ENCODE results near the gene MAP2K5.

Gene MAP2K5

GRCh38 chr15:67592245-67592644 lies 49.7 kb downstream of the MAP2K5 start:
- Histone ChIP-seq H4K91ac (ENCODE audit: low read depth, low read length, poor library complexity) (no peak overlapping the region), H2BK15ac (ENCODE audit: low read length) (no peak overlapping the region), H4K8ac (ENCODE audit: low read depth, low read length) (no peak overlapping the region), H3K79me1 (ENCODE audit: low read depth, low read length) (no peaks in the 10 kb centered on the region), H2AK5ac (ENCODE audit: low read depth, low read length) (no peak overlapping the region), H3K14ac (ENCODE audit: low read length) (no peak overlapping the region), H2AFZ (ENCODE audit: low read length) (no peak overlapping the region), H3K9ac (ENCODE audit: low read depth, low read length, poor library complexity) (no peak overlapping the region), H3K36me3 (replicated peaks in 1 of 2; ENCODE audit: control insufficient read depth in 2 of 2, insufficient read depth in 2 of 2, low read length in 2 of 2) (peaks cover 1 to 22% of the 10 kb centered on the region in 2 donors), H3K4me1 (ENCODE audit: control insufficient read depth in 2 of 2, insufficient read depth in 1 of 2, low read depth in 1 of 2, low read length in 2 of 2) (peaks cover 2 to 15% of the 10 kb centered on the region in 2 donors), H2BK120ac (ENCODE audit: low read depth, low read length) (no peak overlapping the region), H3K4ac (ENCODE audit: low read length) (no peak overlapping the region), H3K4me3 (ENCODE audit: low read length in 2 of 2) (no peak overlapping the region), H3K4me2 (ENCODE audit: insufficient read depth, low read length, poor library complexity, severe bottlenecking) (no peak overlapping the region), H2BK12ac (ENCODE audit: low read length) (no peak overlapping the region), H3K27me3 (ENCODE audit: control insufficient read depth in 3 of 3, insufficient read depth in 3 of 3, low read depth in 1 of 3, low read length in 3 of 3) (no peaks in the 10 kb centered on the region), H3K9me3 (replicated peaks in 1 of 2; ENCODE audit: control insufficient read depth in 2 of 2, insufficient read depth in 1 of 2, low read depth in 1 of 2, low read length in 2 of 2) (no peaks in the 10 kb centered on the region), H3K18ac (ENCODE audit: low read length) (no peak overlapping the region), H3K27ac (replicated peaks; ENCODE audit: low read length) (no peak overlapping the region), H2BK5ac (ENCODE audit: low read length) (no peak overlapping the region), H3K23ac (ENCODE audit: low read depth, low read length, poor library complexity) (no peak overlapping the region)
- DNase-seq (ENCODE audit: low spot score): no peak

GRCh38 chr15:67593562-67593961 lies 51.1 kb downstream of the MAP2K5 start:
- peaks cover 2 to 15% of the 10 kb centered on the region in 2 donors for H3K4me1 ChIP-seq (ENCODE audit: control insufficient read depth in 2 of 2, insufficient read depth in 1 of 2, low read depth in 1 of 2, low read length in 2 of 2)
- WGBS, 2 donors (ENCODE audit: extremely low coverage in 2 of 2, insufficient read length in 2 of 2, insufficient replicate concordance in 1 of 2): no CpG with 5 or more reads among the region's 6 CpGs
- peaks cover 0 to 9% of the 10 kb centered on the region in 2 donors for H3K36me3 ChIP-seq (replicated peaks in 1 of 2; ENCODE audit: control insufficient read depth in 2 of 2, insufficient read depth in 2 of 2, low read length in 2 of 2)

DNA sequence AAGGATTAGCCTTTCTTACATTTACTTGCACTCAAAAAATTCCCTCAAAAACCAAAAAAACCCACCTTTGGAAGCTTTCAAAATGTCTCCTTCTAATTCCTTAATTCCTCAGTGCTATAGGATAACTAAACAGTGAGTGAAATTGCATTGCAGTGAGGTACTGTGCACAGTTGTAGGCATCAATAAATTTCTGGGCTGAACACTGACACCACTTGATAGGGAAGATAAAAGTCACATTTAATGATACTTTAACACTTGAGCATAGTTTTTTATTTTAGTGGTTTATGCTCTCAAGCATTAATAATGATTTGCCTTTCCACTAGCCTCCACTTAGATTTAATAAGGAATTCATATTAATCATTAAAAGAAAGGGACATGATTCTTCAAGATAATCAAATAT lies 52.3 kb downstream of the MAP2K5 start:
- Histone ChIP-seq H2BK15ac (ENCODE audit: low read length) (no peak overlapping the region), H3K9ac (ENCODE audit: low read depth, low read length, poor library complexity) (no peak overlapping the region), H3K4me3 (ENCODE audit: low read length in 2 of 2) (no peak overlapping the region), H2BK12ac (ENCODE audit: low read length) (no peak overlapping the region), H3K36me3 (replicated peaks in 1 of 2; ENCODE audit: control insufficient read depth in 2 of 2, insufficient read depth in 2 of 2, low read length in 2 of 2) (peaks cover 0 to 5% of the 10 kb centered on the region in 2 donors), H3K4me2 (ENCODE audit: insufficient read depth, low read length, poor library complexity, severe bottlenecking) (no peak overlapping the region), H3K4me1 (ENCODE audit: control insufficient read depth in 2 of 2, insufficient read depth in 1 of 2, low read depth in 1 of 2, low read length in 2 of 2) (peaks cover 2 to 15% of the 10 kb centered on the region in 2 donors), H3K27ac (replicated peaks; ENCODE audit: low read length) (no peak overlapping the region), H2AFZ (ENCODE audit: low read length) (no peak overlapping the region), H3K79me1 (ENCODE audit: low read depth, low read length) (no peaks in the 10 kb centered on the region), H3K9me3 (replicated peaks in 1 of 2; ENCODE audit: control insufficient read depth in 2 of 2, insufficient read depth in 1 of 2, low read depth in 1 of 2, low read length in 2 of 2) (no peaks in the 10 kb centered on the region), H4K8ac (ENCODE audit: low read depth, low read length) (no peak overlapping the region), H3K18ac (ENCODE audit: low read length) (no peak overlapping the region), H3K4ac (ENCODE audit: low read length) (no peak overlapping the region), H4K91ac (ENCODE audit: low read depth, low read length, poor library complexity) (no peak overlapping the region), H3K27me3 (ENCODE audit: control insufficient read depth in 3 of 3, insufficient read depth in 3 of 3, low read depth in 1 of 3, low read length in 3 of 3) (no peaks in the 10 kb centered on the region), H2BK120ac (ENCODE audit: low read depth, low read length) (no peak overlapping the region), H3K14ac (ENCODE audit: low read length) (no peak overlapping the region), H2AK5ac (ENCODE audit: low read depth, low read length) (no peak overlapping the region), H2BK5ac (ENCODE audit: low read length) (no peak overlapping the region), H3K23ac (ENCODE audit: low read depth, low read length, poor library complexity) (no peak overlapping the region)
- no peak for DNase-seq (ENCODE audit: low spot score)

More at GRCh38 chr15:67593562-67593961, 51.1 kb downstream of the MAP2K5 start:
- Histone ChIP-seq H3K4ac (ENCODE audit: low read length) (no peak overlapping the region), H3K9me3 (replicated peaks in 1 of 2; ENCODE audit: control insufficient read depth in 2 of 2, insufficient read depth in 1 of 2, low read depth in 1 of 2, low read length in 2 of 2) (no peaks in the 10 kb centered on the region), H3K27ac (replicated peaks; ENCODE audit: low read length) (no peak overlapping the region), H2BK15ac (ENCODE audit: low read length) (no peak overlapping the region), H3K18ac (ENCODE audit: low read length) (no peak overlapping the region), H2AK5ac (ENCODE audit: low read depth, low read length) (no peak overlapping the region), H3K23ac (ENCODE audit: low read depth, low read length, poor library complexity) (no peak overlapping the region), H3K79me1 (ENCODE audit: low read depth, low read length) (no peaks in the 10 kb centered on the region), H4K8ac (ENCODE audit: low read depth, low read length) (no peak overlapping the region), H3K27me3 (ENCODE audit: control insufficient read depth in 3 of 3, insufficient read depth in 3 of 3, low read depth in 1 of 3, low read length in 3 of 3) (no peaks in the 10 kb centered on the region), H4K91ac (ENCODE audit: low read depth, low read length, poor library complexity) (no peak overlapping the region), H2BK120ac (ENCODE audit: low read depth, low read length) (no peak overlapping the region), H3K4me3 (ENCODE audit: low read length in 2 of 2) (no peak overlapping the region), H3K14ac (ENCODE audit: low read length) (no peak overlapping the region), H2AFZ (ENCODE audit: low read length) (no peak overlapping the region), H3K9ac (ENCODE audit: low read depth, low read length, poor library complexity) (no peak overlapping the region), H2BK5ac (ENCODE audit: low read length) (no peak overlapping the region), H3K4me2 (ENCODE audit: insufficient read depth, low read length, poor library complexity, severe bottlenecking) (no peak overlapping the region), H2BK12ac (ENCODE audit: low read length) (no peak overlapping the region)
- DNase-seq (ENCODE audit: low spot score): no peak

DNA sequence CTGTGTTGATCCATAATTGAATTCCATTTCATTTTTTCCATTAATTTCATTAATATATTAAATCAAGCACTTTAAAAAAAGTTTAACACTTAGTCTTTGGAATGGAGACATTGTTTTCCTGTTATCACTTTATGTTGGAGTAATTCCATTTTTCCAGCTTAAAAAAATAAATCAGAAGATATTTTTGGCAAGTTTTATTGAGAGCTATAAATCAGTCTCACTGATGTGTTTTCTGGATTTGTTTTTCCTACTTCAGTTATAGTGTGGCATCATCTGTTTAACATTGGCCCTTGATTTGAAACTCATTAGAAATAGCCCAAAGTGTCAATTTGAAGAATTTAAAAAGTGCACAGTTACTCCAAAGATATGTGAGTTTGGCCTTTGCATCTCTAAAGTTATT lies 53.1 kb downstream of the MAP2K5 start:
- Histone ChIP-seq H2BK15ac (ENCODE audit: low read length) (no peak overlapping the region), H2AK5ac (ENCODE audit: low read depth, low read length) (no peak overlapping the region), H3K79me1 (ENCODE audit: low read depth, low read length) (no peaks in the 10 kb centered on the region), H3K18ac (ENCODE audit: low read length) (no peak overlapping the region), H2BK120ac (ENCODE audit: low read depth, low read length) (no peak overlapping the region), H3K36me3 (replicated peaks in 1 of 2; ENCODE audit: control insufficient read depth in 2 of 2, insufficient read depth in 2 of 2, low read length in 2 of 2) (peaks cover 0 to 5% of the 10 kb centered on the region in 2 donors), H3K9ac (ENCODE audit: low read depth, low read length, poor library complexity) (no peak overlapping the region), H3K14ac (ENCODE audit: low read length) (no peak overlapping the region), H3K4me2 (ENCODE audit: insufficient read depth, low read length, poor library complexity, severe bottlenecking) (no peak overlapping the region), H2BK5ac (ENCODE audit: low read length) (no peak overlapping the region), H4K8ac (ENCODE audit: low read depth, low read length) (no peak overlapping the region), H3K4ac (ENCODE audit: low read length) (no peak overlapping the region), H4K91ac (ENCODE audit: low read depth, low read length, poor library complexity) (no peak overlapping the region), H2AFZ (ENCODE audit: low read length) (no peak overlapping the region), H3K23ac (ENCODE audit: low read depth, low read length, poor library complexity) (no peak overlapping the region), H3K4me3 (ENCODE audit: low read length in 2 of 2) (no peak overlapping the region), H3K4me1 (ENCODE audit: control insufficient read depth in 2 of 2, insufficient read depth in 1 of 2, low read depth in 1 of 2, low read length in 2 of 2) (peaks cover 2 to 12% of the 10 kb centered on the region in 2 donors), H3K27ac (replicated peaks; ENCODE audit: low read length) (no peak overlapping the region), H3K27me3 (ENCODE audit: control insufficient read depth in 3 of 3, insufficient read depth in 3 of 3, low read depth in 1 of 3, low read length in 3 of 3) (no peaks in the 10 kb centered on the region), H3K9me3 (replicated peaks in 1 of 2; ENCODE audit: control insufficient read depth in 2 of 2, insufficient read depth in 1 of 2, low read depth in 1 of 2, low read length in 2 of 2) (no peaks in the 10 kb centered on the region), H2BK12ac (ENCODE audit: low read length) (no peak overlapping the region)
- DNase-seq (ENCODE audit: low spot score): no peak

Data from neuronal stem cell (in vitro differentiated cells).